ENCODE measurements around the gene WWOX. TPM values are rescaled to one million over a fixed set of nuclear protein-coding genes. Genes with fewer than 3 reads are reported as not detected.

Gene WWOX
- total and polyA plus RNA-seq, 2 of the 13 experiments (the other 11 are each of a cell fraction or from before 2014, with no cell fraction given) = 9.1 to 37.4 TPM

DNA sequence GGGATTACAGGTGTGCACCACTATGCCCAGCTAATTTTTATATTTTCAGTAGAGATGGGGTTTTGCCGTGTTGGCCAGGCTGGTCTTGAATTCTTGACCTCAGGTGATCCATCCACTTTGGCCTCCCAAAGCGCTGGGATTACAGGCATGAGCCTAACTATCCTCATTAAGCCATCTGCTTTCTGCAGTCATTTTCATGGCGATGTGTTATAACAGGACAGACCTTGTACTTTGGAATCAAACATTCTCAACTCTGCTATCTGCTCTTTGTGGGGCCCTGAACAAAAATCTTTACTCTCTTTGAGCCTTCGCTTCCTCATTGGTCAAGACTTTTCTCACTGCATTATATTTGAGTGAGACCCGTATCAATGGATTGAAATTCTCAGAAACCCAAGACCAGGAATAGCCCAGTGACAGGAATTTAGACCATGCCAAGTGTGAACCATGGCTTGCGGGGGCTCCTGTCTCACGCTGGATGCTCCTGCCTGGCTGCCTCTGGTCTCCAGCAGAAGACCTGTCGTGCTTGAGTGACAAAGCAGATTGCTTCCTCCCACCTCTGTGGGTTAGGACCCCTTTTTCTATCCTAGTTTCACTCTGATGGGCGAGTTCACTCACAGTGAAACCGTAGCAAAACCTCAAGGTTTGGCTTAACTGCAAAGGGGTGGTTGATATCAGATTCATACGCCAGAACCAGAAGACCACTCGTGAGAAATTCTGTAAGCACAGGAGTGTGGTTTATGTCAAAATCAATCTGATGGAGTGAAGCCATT lies 982.0 kb downstream of the WWOX start (continued):
- TF ChIP-seq PHF21A (CRISPR knock-in tag; IDR thresholded peaks at IDR 0.05) = peak; percentile 38; the same call in 1 of the 2 replicates
- TF ChIP-seq, protein P1, sequence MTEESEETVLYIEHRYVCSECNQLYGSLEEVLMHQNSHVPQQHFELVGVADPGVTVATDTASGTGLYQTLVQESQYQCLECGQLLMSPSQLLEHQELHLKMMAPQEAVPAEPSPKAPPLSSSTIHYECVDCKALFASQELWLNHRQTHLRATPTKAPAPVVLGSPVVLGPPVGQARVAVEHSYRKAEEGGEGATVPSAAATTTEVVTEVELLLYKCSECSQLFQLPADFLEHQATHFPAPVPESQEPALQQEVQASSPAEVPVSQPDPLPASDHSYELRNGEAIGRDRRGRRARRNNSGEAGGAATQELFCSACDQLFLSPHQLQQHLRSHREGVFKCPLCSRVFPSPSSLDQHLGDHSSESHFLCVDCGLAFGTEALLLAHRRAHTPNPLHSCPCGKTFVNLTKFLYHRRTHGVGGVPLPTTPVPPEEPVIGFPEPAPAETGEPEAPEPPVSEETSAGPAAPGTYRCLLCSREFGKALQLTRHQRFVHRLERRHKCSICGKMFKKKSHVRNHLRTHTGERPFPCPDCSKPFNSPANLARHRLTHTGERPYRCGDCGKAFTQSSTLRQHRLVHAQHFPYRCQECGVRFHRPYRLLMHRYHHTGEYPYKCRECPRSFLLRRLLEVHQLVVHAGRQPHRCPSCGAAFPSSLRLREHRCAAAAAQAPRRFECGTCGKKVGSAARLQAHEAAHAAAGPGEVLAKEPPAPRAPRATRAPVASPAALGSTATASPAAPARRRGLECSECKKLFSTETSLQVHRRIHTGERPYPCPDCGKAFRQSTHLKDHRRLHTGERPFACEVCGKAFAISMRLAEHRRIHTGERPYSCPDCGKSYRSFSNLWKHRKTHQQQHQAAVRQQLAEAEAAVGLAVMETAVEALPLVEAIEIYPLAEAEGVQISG (CRISPR knock-in tag; IDR thresholded peaks at IDR 0.05) = no peak; the same call in 1 of the 2 replicates
- TF ChIP-seq ZNF552 (CRISPR knock-in tag; IDR thresholded peaks at IDR 0.05; ENCODE audit: borderline replicate concordance) = no peak
- TF ChIP-seq, protein P2, sequence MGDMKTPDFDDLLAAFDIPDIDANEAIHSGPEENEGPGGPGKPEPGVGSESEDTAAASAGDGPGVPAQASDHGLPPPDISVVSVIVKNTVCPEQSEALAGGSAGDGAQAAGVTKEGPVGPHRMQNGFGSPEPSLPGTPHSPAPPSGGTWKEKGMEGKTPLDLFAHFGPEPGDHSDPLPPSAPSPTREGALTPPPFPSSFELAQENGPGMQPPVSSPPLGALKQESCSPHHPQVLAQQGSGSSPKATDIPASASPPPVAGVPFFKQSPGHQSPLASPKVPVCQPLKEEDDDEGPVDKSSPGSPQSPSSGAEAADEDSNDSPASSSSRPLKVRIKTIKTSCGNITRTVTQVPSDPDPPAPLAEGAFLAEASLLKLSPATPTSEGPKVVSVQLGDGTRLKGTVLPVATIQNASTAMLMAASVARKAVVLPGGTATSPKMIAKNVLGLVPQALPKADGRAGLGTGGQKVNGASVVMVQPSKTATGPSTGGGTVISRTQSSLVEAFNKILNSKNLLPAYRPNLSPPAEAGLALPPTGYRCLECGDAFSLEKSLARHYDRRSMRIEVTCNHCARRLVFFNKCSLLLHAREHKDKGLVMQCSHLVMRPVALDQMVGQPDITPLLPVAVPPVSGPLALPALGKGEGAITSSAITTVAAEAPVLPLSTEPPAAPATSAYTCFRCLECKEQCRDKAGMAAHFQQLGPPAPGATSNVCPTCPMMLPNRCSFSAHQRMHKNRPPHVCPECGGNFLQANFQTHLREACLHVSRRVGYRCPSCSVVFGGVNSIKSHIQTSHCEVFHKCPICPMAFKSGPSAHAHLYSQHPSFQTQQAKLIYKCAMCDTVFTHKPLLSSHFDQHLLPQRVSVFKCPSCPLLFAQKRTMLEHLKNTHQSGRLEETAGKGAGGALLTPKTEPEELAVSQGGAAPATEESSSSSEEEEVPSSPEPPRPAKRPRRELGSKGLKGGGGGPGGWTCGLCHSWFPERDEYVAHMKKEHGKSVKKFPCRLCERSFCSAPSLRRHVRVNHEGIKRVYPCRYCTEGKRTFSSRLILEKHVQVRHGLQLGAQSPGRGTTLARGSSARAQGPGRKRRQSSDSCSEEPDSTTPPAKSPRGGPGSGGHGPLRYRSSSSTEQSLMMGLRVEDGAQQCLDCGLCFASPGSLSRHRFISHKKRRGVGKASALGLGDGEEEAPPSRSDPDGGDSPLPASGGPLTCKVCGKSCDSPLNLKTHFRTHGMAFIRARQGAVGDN (CRISPR knock-in tag; IDR thresholded peaks at IDR 0.05) = no peak
- TF ChIP-seq, protein P3, sequence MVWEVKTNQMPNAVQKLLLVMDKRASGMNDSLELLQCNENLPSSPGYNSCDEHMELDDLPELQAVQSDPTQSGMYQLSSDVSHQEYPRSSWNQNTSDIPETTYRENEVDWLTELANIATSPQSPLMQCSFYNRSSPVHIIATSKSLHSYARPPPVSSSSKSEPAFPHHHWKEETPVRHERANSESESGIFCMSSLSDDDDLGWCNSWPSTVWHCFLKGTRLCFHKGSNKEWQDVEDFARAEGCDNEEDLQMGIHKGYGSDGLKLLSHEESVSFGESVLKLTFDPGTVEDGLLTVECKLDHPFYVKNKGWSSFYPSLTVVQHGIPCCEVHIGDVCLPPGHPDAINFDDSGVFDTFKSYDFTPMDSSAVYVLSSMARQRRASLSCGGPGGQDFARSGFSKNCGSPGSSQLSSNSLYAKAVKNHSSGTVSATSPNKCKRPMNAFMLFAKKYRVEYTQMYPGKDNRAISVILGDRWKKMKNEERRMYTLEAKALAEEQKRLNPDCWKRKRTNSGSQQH (CRISPR knock-in tag; IDR thresholded peaks at IDR 0.05; ENCODE audit: low read depth) = no peak
- TF ChIP-seq, protein P4, sequence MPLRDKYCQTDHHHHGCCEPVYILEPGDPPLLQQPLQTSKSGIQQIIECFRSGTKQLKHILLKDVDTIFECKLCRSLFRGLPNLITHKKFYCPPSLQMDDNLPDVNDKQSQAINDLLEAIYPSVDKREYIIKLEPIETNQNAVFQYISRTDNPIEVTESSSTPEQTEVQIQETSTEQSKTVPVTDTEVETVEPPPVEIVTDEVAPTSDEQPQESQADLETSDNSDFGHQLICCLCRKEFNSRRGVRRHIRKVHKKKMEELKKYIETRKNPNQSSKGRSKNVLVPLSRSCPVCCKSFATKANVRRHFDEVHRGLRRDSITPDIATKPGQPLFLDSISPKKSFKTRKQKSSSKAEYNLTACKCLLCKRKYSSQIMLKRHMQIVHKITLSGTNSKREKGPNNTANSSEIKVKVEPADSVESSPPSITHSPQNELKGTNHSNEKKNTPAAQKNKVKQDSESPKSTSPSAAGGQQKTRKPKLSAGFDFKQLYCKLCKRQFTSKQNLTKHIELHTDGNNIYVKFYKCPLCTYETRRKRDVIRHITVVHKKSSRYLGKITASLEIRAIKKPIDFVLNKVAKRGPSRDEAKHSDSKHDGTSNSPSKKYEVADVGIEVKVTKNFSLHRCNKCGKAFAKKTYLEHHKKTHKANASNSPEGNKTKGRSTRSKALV (CRISPR knock-in tag; IDR thresholded peaks at IDR 0.05) = no peak
- TF ChIP-seq, protein P5, sequence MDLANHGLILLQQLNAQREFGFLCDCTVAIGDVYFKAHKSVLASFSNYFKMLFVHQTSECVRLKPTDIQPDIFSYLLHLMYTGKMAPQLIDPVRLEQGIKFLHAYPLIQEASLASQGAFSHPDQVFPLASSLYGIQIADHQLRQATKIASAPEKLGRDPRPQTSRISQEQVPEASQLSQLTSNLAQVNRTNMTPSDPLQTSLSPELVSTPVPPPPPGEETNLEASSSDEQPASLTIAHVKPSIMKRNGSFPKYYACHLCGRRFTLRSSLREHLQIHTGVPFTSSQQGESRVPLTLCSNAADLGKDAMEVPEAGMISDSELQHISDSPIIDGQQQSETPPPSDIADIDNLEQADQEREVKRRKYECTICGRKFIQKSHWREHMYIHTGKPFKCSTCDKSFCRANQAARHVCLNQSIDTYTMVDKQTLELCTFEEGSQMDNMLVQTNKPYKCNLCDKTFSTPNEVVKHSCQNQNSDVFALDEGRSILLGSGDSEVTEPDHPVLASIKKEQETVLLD (CRISPR knock-in tag; IDR thresholded peaks at IDR 0.05; ENCODE audit: low read depth) = no peak
- no peak for TF ChIP-seq ZNF589 (CRISPR knock-in tag; conservative IDR thresholded peaks at IDR 0.05)
- TF ChIP-seq, protein P6, sequence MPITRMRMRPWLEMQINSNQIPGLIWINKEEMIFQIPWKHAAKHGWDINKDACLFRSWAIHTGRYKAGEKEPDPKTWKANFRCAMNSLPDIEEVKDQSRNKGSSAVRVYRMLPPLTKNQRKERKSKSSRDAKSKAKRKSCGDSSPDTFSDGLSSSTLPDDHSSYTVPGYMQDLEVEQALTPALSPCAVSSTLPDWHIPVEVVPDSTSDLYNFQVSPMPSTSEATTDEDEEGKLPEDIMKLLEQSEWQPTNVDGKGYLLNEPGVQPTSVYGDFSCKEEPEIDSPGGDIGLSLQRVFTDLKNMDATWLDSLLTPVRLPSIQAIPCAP (CRISPR knock-in tag; IDR thresholded peaks at IDR 0.05; ENCODE audit: low read depth) = no peak
- TF ChIP-seq TAF15 (IDR thresholded peaks at IDR 0.05; ENCODE audit: low read depth, low read length, poor library complexity, severe bottlenecking) = no peak
- TF ChIP-seq LCORL (IDR thresholded peaks at IDR 0.05) = no peak
- peak; percentile 56; the same call in 1 of the 2 replicates for TF ChIP-seq LCORL (CRISPR knock-in tag; IDR thresholded peaks at IDR 0.05)
- TF ChIP-seq ZNF781 (CRISPR knock-in tag; IDR thresholded peaks at IDR 0.05; ENCODE audit: borderline replicate concordance, not compliant biosample characterization) = no peak
- no peak for TF ChIP-seq ZNF383 (CRISPR knock-in tag; IDR thresholded peaks at IDR 0.05; ENCODE audit: borderline replicate concordance)
